ENCODE measurements around the gene SLC25A14.
"Not testable (repeated sequence)": the region's sequence is repeated elsewhere in the genome, so short reads cannot be mapped to it uniquely, and the experiment has no call there.

SLC25A14 gene

GRCh38 chrX:130339408-130340222 lies at the start of gene SLC25A14:
Gene SLC25A14, plus strand, starts transcription at chrX:130339919. Its CDS starts 360 bp downstream, at chrX:130340279.
- DNase-seq: peak; percentile 76

GRCh38 chrX:130295519-130296296 lies 44.0 kb upstream of the SLC25A14 start:
- no peak for DNase-seq

GRCh38 chrX:130296297-130296678 lies 43.4 kb upstream of the SLC25A14 start:
- DNase-seq: no peak

GRCh38 chrX:130296743-130297142 lies 43.0 kb upstream of the SLC25A14 start:
- DNase-seq: no peak

- DNase-seq: peak; percentile 45
Measured at GRCh38 chrX:130299279-130300009, 40.3 kb upstream of the SLC25A14 start.

DNA sequence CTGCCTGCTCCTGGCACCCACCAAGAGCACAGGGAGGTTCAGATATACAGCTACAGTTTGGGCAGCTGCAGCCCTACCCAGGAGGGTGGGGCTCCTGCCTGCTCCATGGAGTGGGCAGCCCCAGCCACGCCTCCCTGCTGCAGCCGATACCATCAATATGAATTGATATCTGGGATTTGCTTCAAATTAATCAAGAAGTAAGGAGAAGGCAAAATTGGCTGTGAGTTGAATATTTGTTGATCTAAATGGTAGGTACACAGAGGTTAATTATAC lies 39.8 kb upstream of the SLC25A14 start:
- DNase-seq: no peak

DNA sequence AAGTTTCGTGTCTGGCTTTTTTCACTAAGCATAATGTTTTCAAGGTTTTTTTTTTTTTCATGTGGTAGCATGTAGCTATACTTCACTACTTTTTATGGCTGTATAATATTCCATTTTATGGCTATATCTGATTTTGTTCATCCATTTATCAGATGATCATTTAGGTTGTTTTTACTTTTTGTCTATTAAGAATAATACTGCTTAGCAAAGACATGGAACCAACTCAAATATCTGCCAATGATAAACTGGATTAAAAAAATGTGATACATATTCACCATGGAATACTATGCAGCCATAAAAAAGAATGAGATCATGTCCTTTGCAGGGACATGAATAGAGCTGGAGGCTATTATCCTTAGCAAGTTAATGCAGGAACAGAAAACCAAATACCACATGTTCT lies 38.3 kb upstream of the SLC25A14 start:
- no peak for DNase-seq

- no peak for DNase-seq
Measured at GRCh38 chrX:130301977-130302376, 37.7 kb upstream of the SLC25A14 start.

DNA sequence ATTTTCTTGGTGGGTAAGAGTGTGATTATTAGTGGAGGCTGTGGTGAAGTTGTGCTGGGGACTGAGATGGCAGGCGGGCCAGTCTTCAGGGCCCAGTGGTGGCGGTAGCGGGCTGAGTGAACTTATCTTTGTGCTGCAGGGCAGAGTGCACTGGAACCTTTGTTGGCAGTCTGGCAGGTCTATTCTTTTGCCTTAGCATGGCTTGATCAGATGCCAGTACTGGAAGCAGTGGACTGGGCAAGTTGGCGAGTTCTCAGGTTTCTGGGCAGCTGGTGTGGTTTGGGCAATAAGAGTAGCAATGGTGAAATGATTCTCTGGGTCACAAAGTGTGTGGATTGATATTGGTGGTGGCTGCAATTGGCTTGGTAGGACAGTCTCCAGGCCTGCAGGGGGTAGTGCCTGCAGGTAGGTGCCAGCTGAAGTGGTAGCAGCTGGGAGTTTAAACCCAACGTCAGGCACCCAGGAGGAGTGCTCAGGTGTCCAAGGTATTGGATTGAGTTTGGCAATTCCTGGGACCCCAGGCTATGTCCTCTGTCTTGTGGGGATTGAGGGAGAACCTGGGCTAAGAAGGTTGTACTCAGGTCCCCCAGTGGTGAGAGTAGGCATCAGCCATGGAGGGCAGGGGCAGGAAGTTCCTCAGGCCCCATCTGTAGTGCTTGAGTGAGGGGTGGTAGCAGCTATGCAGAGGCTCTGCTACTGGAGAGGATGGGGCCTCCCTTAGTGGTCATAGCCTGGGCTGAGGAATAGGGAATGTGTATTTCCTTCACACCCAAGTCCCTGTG lies 34.9 kb upstream of the SLC25A14 start:
- DNase-seq: no peak

GRCh38 chrX:130319886-130320285 lies 19.8 kb upstream of the SLC25A14 start:
- DNase-seq: not testable (repeated sequence)

- DNase-seq: no peak
Measured at GRCh38 chrX:130321550-130321949, 18.2 kb upstream of the SLC25A14 start.

GRCh38 chrX:130330146-130330545 lies 9.6 kb upstream of the SLC25A14 start:
- DNase-seq: no peak

- peak; percentile 25 for DNase-seq
Measured at GRCh38 chrX:130330706-130331105, 9.0 kb upstream of the SLC25A14 start.

DNA sequence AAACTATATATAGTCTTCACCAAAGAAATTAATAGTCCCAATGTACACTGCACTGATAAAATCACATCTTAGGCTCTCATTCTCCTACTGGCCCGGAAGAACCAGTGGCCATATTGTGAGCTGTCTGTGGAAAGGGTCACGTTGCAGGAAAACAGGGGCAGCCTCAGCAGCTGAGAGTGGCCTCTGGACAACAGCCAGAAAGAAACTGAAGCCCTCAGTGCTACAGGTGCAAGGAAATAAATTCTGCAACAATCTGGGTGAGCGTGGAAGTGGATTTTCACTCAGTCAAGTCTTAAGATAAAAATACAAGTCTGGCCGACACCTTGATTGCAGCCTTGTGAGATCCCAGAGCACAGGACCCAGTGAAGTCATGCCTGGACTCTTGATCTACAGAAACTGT lies 3.2 kb upstream of the SLC25A14 start:
- DNase-seq: no peak

GRCh38 chrX:130338869-130339268 lies 850 bp upstream of the SLC25A14 start:
- DNase-seq: not testable (repeated sequence)

- no peak for DNase-seq
Measured at GRCh38 chrX:130340271-130340670, 552 bp downstream of the SLC25A14 start.

DNA sequence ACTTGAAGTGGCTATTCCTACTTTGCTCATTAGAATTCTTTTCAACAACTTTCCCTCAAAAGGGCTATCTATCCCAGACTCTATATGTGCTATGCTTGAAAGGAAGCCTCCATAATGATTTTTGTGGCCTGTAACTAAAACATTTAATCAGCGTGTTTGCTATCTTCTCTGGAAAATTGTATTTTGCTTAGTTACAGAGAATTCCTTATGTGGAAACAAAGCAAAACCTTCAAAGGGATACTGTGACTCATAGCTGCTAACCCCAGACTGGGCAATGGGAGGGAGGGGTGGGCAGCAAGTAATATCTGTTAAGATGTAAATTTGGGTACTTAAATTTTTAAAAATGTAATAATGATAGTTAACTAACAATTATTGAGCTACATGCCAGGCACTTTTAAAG lies 3.7 kb downstream of the SLC25A14 start:
- no peak for DNase-seq

DNA sequence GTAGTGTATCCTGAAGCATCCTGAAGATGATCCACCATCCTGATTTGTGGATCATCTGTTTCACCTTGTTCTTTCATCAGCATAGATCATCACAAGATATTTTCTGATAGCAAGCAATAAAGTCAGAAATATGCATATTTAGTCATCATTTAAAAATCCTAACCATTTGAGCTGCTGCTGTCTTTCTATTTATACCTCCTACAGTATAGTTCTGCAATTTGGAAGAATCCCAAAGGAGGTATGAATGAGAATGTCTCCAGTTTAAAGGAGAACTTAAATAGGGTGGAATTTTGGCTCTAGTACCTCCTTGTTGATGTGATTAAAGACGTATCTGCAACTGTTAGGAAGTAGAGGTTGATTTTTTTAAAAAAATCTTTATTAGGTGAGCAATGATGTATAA lies 7.6 kb downstream of the SLC25A14 start:
- no peak for DNase-seq

- DNase-seq: no peak
Measured at GRCh38 chrX:130351567-130351966, 11.8 kb downstream of the SLC25A14 start.

DNA sequence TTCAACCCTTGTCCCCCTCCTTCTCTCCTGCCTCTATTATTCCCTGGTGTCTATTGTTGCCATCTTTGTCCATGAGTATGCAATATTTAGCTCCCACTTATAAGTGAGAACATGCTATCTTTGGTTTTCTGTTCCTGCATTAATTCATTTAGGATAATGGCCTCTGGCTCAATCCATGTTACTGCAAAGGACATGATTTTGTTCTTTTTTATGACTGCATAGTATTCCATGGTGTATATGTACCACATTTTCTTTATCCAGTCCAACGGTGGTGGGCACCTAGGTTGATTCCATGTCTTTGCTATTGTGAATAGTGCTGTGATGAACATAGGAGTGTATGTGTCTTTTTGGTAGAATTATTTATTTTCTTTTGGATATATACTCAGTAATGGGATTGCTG lies 12.3 kb downstream of the SLC25A14 start:
- not testable (repeated sequence) for DNase-seq

GRCh38 chrX:130376077-130376476 lies 36.4 kb downstream of the SLC25A14 start:
- no peak for DNase-seq

DNA sequence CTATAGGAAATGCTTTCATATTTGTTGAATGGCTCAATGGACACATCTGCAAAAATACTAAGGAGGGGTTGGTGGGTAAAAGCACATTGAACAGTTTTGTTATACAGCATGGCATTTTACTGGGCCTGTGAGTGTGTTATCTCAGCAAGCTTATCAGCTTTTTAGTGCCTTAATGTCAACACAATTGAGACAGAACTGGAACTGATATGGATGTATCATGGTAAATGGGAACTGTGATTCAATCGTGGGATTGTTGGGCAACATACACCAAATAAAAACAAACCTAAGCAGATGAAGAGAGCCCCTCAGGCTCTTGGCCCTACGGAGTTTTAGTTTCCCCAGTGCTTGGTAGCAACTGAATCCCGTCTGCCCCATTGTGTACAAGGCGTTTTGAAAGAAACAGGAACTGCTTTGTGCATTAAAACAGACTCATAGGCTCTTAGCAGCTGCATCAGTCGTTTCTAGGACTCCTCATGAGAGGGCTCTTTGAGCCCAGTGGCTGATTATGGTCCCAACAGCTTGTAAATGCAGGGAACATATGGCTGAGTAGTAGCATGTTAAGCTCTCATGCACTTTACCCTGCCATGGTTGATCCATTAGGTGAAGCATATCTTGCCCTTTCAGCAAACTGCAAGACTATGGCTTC lies 38.4 kb downstream of the SLC25A14 start:
- no peak for DNase-seq

All from COR-L47 (cell line).